Fibroblast of lung (primary cell): ENCODE measurements around the gene ATG10.
"Not testable (repeated sequence)": the region's sequence is repeated elsewhere in the genome, so short reads cannot be mapped to it uniquely, and the experiment has no call there.

ENCODE experiments used
- CTCF ChIP-seq, 2 donors: IDR thresholded peaks in 1 of 2; conservative IDR thresholded peaks in 1 of 2; 1 replicate in 1 of 2; 2 replicates in 1 of 2; pipeline ENCODE4 v1.5.1; 2011 to 2012; ENCODE audit warnings: low read length in 2 of 2, control low read depth in 1 of 2, inconsistent platforms in 1 of 2, low read depth in 1 of 2, mild to moderate bottlenecking in 1 of 2
- EZH2 ChIP-seq: IDR thresholded peaks from 2 replicates; pipeline ENCODE4 v1.5.1; 2012; ENCODE audit warnings: low read length, control low read depth, mild to moderate bottlenecking; ENCODE audit errors: missing control alignments

- TF ChIP-seq EZH2; CTCF (conservative IDR thresholded peaks at IDR 0.05 in 1 of 2, IDR thresholded peaks at IDR 0.05 in 1 of 2; ENCODE audit: low read depth in 1 of 2, low read length in 2 of 2): not testable (repeated sequence)
Observed at GRCh38 chr5:82042894-82043293, 71.1 kb downstream of the ATG10 start.
